Measurements from ENCODE around the gene OSBPL5. TPM values are rescaled to one million over a fixed set of nuclear protein-coding genes. Genes with fewer than 3 reads are reported as not detected.

The OSBPL5 gene
- total RNA-seq, 4 donors from 2014 or later = 59.6 to 119 (median 71.7) TPM

GRCh38 chr11:3092603-3093141 lies 72.4 kb downstream of the OSBPL5 start:
- Histone ChIP-seq H3K4me3 (no peak overlapping the region), H3K36me3 (peaks cover 17 to 85% (median 68%) of the 10 kb centered on the region in 4 donors), H3K27ac (replicated peaks in 1 of 4) (no peak overlapping the region), H3K27me3 (no peaks in the 10 kb centered on the region), H3K4me1 (peaks cover 13 to 44% (median 22%) of the 10 kb centered on the region in 4 donors), H3K9me3 (no peaks in the 10 kb centered on the region)
- WGBS = no CpG with 5 or more reads among the region's 15 CpGs
- TF ChIP-seq POLR2A (IDR thresholded peaks at IDR 0.05; ENCODE audit: low read depth) (no peak), POLR2AphosphoS5 (IDR thresholded peaks at IDR 0.05) (no peak), EP300 (IDR thresholded peaks at IDR 0.05) (no peak)
- TF ChIP-seq, protein P1, sequence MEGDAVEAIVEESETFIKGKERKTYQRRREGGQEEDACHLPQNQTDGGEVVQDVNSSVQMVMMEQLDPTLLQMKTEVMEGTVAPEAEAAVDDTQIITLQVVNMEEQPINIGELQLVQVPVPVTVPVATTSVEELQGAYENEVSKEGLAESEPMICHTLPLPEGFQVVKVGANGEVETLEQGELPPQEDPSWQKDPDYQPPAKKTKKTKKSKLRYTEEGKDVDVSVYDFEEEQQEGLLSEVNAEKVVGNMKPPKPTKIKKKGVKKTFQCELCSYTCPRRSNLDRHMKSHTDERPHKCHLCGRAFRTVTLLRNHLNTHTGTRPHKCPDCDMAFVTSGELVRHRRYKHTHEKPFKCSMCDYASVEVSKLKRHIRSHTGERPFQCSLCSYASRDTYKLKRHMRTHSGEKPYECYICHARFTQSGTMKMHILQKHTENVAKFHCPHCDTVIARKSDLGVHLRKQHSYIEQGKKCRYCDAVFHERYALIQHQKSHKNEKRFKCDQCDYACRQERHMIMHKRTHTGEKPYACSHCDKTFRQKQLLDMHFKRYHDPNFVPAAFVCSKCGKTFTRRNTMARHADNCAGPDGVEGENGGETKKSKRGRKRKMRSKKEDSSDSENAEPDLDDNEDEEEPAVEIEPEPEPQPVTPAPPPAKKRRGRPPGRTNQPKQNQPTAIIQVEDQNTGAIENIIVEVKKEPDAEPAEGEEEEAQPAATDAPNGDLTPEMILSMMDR (IDR thresholded peaks at IDR 0.05) = no peak
- intact Hi-C loops (cut with DNase I) = loop anchor here (5.0 kb wide), 1 partner anchor 40 kb away; no protein-coding TSS in a partner anchor
- DNase-seq (ENCODE audit: extremely low spot score) = no peak

- WGBS = 49% methylated on average over 26 of the region's 27 CpGs
- peaks cover 17 to 85% (median 67%) of the 10 kb centered on the region in 4 donors for H3K36me3 ChIP-seq
- TF ChIP-seq POLR2AphosphoS5 (IDR thresholded peaks at IDR 0.05) = peak in 1 of 2 donors; percentile 40
- TF ChIP-seq POLR2A (IDR thresholded peaks at IDR 0.05; ENCODE audit: low read depth) = no peak
- TF ChIP-seq, protein P1 (IDR thresholded peaks at IDR 0.05) = peak in 2 of 3 experiments; percentile 92 to 99
- no peak for TF ChIP-seq EP300 (IDR thresholded peaks at IDR 0.05)
These were observed 73.1 kb downstream of the OSBPL5 start for GRCh38 chr11:3091846-3092602.

GRCh38 chr11:3091081-3091845 lies 73.8 kb downstream of the OSBPL5 start:
- no peak overlapping the region for H3K27ac ChIP-seq (replicated peaks in 1 of 4)
- DNase-seq (ENCODE audit: extremely low spot score) = no peak
- H3K27me3 ChIP-seq = no peaks in the 10 kb centered on the region
- H3K4me1 ChIP-seq = peaks cover 11 to 43% (median 22%) of the 10 kb centered on the region in 4 donors
- WGBS = 63% methylated on average over 12 of the region's 14 CpGs
- TF ChIP-seq, protein P1 (IDR thresholded peaks at IDR 0.05) = no peak
- TF ChIP-seq EP300 (IDR thresholded peaks at IDR 0.05) = no peak
- intact Hi-C loops (cut with DNase I) = loop anchor here (1.0 to 5.0 kb wide), 2 partner anchors 39 to 54 kb away; no protein-coding TSS in a partner anchor
- peaks cover 17 to 82% (median 66%) of the 10 kb centered on the region in 4 donors for H3K36me3 ChIP-seq
- H3K9me3 ChIP-seq = no peaks in the 10 kb centered on the region
- no peak overlapping the region for H3K4me3 ChIP-seq

More at GRCh38 chr11:3091846-3092602, 73.1 kb downstream of the OSBPL5 start:
- Histone ChIP-seq H3K4me1 (peaks cover 13 to 44% (median 22%) of the 10 kb centered on the region in 4 donors), H3K27ac (replicated peaks in 1 of 4) (no peak overlapping the region), H3K27me3 (no peaks in the 10 kb centered on the region), H3K4me3 (no peak overlapping the region), H3K9me3 (no peaks in the 10 kb centered on the region)
- no peak for DNase-seq (ENCODE audit: extremely low spot score)
- intact Hi-C loops (cut with DNase I) = loop anchor here (1.0 to 5.0 kb wide), 2 partner anchors 40 to 55 kb away; no protein-coding TSS in a partner anchor

- Histone ChIP-seq H3K4me1 (peaks cover 5 to 35% (median 17%) of the 10 kb centered on the region in 4 donors), H3K36me3 (peaks cover 17 to 75% (median 62%) of the 10 kb centered on the region in 4 donors), H3K27ac (replicated peaks in 1 of 4) (no peak overlapping the region), H3K9me3 (no peaks in the 10 kb centered on the region), H3K4me3 (no peak overlapping the region), H3K27me3 (no peaks in the 10 kb centered on the region)
- TF ChIP-seq EP300 (IDR thresholded peaks at IDR 0.05) (no peak), POLR2A (IDR thresholded peaks at IDR 0.05; ENCODE audit: low read depth) (no peak), POLR2AphosphoS5 (IDR thresholded peaks at IDR 0.05) (no peak)
- TF ChIP-seq, protein P1 (IDR thresholded peaks at IDR 0.05) = no peak
- DNase-seq (ENCODE audit: extremely low spot score) = no peak
- 82% methylated on average over 10 of the region's 13 CpGs for WGBS
- intact Hi-C loops (cut with DNase I) = loop anchor here (5.0 kb wide), 1 partner anchor 38 kb away; no protein-coding TSS in a partner anchor
These were observed 74.8 kb downstream of the OSBPL5 start for GRCh38 chr11:3090096-3090901.
